Calu3 (cell line): ENCODE data around the gene OSTN. TPM values are rescaled to one million over a fixed set of nuclear protein-coding genes. Genes with fewer than 3 reads are reported as not detected.

Source experiments
- Bru-seq: library from RNA; stranded (reverse); fragments of 400-500 nt; gene quantifications from one replicate; lab custom pipeline; 2021; lab: Mats Ljungman, UMichigan
- BruChase-seq, 2 experiments: library from RNA; stranded (reverse); fragments of 400-500 nt; gene quantifications; one replicate each; lab custom pipeline; 2021; lab: Mats Ljungman, UMichigan
- BruUV-seq: library from RNA; stranded (reverse); fragments of 400-500 nt; replicated peaks from 2 replicates; lab custom pipeline; 2021; lab: Mats Ljungman, UMichigan
- CTCF ChIA-PET: fragments of 300-600 bp; sonication (Branson Sonifier 250); formaldehyde crosslinking; loops from one replicate; lab custom pipeline; 2022; ENCODE audit warnings: antibody characterized with exemption; lab: Charles Lee
- DNase-seq: peaks from one replicate; pipeline ENCODE4 v3.0.0; 2022
- H3K27ac Mint-ChIP-seq: one replicate; pipeline ENCODE4 v1.8.0; 2022; ENCODE audit warnings: mixed read lengths; ENCODE audit not compliant: unreplicated experiment
- H3K27me3 Mint-ChIP-seq: one replicate; pipeline ENCODE4 v1.8.0; 2022; ENCODE audit warnings: mixed read lengths; ENCODE audit not compliant: unreplicated experiment
- H3K36me3 Mint-ChIP-seq: one replicate; pipeline ENCODE4 v1.8.0; 2022; ENCODE audit warnings: mild to moderate bottlenecking, moderate library complexity, mixed read lengths; ENCODE audit not compliant: insufficient read depth, unreplicated experiment
- H3K4me1 Mint-ChIP-seq: one replicate; pipeline ENCODE4 v1.8.0; 2022; ENCODE audit warnings: mild to moderate bottlenecking, low read depth, mixed read lengths; ENCODE audit not compliant: unreplicated experiment
- H3K4me3 Mint-ChIP-seq: one replicate; pipeline ENCODE4 v1.8.0; 2022; ENCODE audit warnings: mild to moderate bottlenecking, low read depth, moderate library complexity, mixed read lengths; ENCODE audit not compliant: unreplicated experiment
- H3K9me3 Mint-ChIP-seq: one replicate; pipeline ENCODE4 v1.8.0; 2022; ENCODE audit warnings: low read depth, mixed read lengths; ENCODE audit not compliant: unreplicated experiment
- intact Hi-C: fragments of 100-400 bp; cut with micrococcal nuclease; formaldehyde crosslinking; loops from one replicate; pipeline ENCODE4 v1.10.0; 2022; ENCODE audit not compliant: unreplicated experiment
- long read RNA-seq: library from polyadenylated mRNA; stranded (forward); transcript quantifications from one replicate; pipeline ENCODE4 v2.0.0, GENCODE V29; 2022
- total RNA-seq: library from RNA; stranded (reverse); gene quantifications from 2 replicates; pipeline ENCODE4 v1.2.3, GENCODE V29; 2022
- TF ChIP-seq, protein P1 (sequence below): fragments of 200-600 bp; IDR thresholded peaks from one replicate; pipeline ENCODE4 v1.8.0; 2022; ENCODE audit warnings: antibody characterized with exemption; ENCODE audit not compliant: unreplicated experiment

OSTN gene, protein sequence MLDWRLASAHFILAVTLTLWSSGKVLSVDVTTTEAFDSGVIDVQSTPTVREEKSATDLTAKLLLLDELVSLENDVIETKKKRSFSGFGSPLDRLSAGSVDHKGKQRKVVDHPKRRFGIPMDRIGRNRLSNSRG
- total RNA-seq: not detected in 2 replicates
- Bru-seq, nascent RNA: percentile 10 among the genes with signal in this experiment
- BruChase-seq, experiment 1, labeled RNA remaining after a 6-hour chase: percentile 1 among the genes with signal in this experiment
- BruChase-seq, experiment 2, labeled RNA remaining after a 2-hour chase: percentile 5 among the genes with signal in this experiment
- long read RNA-seq: 0 reads

DNA sequence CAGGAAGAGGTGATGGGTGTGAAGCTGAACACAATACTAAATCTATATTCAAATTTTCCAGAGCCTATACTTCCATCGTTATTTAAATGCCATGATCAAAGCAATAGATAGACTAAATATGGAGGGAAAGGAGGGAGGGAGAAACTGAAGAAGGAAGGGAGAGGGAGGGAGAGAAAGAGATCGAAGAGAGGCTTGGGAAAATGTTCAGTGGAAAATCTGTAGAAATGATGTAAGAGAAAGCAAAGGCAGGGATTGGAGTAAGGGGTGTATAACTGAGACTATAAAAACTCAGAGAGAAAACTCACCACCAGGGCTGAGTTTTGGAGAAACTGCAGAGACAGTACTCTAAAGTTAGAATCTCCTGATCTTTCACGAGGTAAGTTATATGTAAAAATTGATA is at the start of gene OSTN:
OSTN (plus strand) TSS at position 310 of the 400 bp plus-strand sequence. CDS start 13,292 bp downstream, outside the sequence.
- intact Hi-C loops: no loop called here
- Mint-ChIP-seq H3K36me3 (no peaks in the 10 kb centered on the region), H3K27me3 (no peaks in the 10 kb centered on the region), H3K9me3 (no peaks in the 10 kb centered on the region), H3K4me3 (no peak within 1 kb of the TSS), H3K27ac (no peak within 1 kb of the TSS), H3K4me1 (no peaks in the 10 kb centered on the region)
- no TSS peak for BruUV-seq
- CTCF ChIA-PET: no interaction called here
- TF ChIP-seq, protein P1, sequence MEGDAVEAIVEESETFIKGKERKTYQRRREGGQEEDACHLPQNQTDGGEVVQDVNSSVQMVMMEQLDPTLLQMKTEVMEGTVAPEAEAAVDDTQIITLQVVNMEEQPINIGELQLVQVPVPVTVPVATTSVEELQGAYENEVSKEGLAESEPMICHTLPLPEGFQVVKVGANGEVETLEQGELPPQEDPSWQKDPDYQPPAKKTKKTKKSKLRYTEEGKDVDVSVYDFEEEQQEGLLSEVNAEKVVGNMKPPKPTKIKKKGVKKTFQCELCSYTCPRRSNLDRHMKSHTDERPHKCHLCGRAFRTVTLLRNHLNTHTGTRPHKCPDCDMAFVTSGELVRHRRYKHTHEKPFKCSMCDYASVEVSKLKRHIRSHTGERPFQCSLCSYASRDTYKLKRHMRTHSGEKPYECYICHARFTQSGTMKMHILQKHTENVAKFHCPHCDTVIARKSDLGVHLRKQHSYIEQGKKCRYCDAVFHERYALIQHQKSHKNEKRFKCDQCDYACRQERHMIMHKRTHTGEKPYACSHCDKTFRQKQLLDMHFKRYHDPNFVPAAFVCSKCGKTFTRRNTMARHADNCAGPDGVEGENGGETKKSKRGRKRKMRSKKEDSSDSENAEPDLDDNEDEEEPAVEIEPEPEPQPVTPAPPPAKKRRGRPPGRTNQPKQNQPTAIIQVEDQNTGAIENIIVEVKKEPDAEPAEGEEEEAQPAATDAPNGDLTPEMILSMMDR: no peak
- DNase-seq: no peak

DNA sequence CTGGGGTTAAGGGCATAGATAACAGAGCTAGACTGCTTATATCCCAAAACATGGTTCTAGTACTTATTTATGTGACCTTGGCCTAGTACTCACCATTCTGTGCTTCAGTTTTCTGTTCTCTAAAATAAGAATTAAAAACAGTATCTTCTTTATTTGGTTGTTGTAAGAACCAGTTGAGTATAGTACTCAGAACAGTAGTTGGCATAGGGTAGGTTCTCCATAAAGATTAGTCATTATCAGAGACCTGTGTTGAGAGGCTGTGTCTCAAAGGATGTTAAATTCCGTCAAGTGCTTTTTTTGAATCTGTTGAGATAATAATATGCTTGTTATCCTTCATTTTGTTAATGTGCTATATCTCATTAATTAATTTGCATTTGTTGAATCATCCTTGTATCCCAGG is 47.4 kb upstream of the OSTN start:
- CTCF ChIA-PET: no interaction called here
- intact Hi-C loops: no loop called here
- no peaks in the 10 kb centered on the region for H3K36me3 Mint-ChIP-seq
- TF ChIP-seq, protein P1: no peak
- DNase-seq: no peak
- BruUV-seq: no TSS peak
- no peak overlapping the region for H3K4me3 Mint-ChIP-seq
- peaks cover 13% of the 10 kb centered on the region for H3K9me3 Mint-ChIP-seq
- no peaks in the 10 kb centered on the region for H3K27me3 Mint-ChIP-seq
- no peak overlapping the region for H3K27ac Mint-ChIP-seq
- H3K4me1 Mint-ChIP-seq: no peaks in the 10 kb centered on the region

DNA sequence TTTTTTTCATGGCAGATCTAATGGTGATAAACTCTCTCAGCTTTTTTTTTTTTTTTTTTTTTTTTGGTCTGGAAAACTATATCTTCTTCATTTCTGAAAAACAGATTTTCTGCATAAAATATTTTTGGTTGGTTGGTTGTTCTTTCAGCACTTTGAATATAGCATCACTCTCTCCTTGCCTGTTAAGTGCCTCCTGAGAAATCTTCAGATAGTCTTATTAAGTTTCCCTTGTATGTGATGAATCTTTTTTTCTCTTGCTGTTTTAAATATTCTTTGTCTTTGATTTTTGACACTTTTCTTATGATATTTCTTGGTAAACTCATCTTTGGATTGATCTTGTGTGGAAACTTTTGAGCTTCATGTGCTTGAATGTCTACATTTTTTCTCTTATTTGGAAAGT is 44.2 kb upstream of the OSTN start:
- no peak for DNase-seq
- Mint-ChIP-seq H3K36me3 (no peaks in the 10 kb centered on the region), H3K4me1 (no peaks in the 10 kb centered on the region), H3K9me3 (peaks cover 13% of the 10 kb centered on the region), H3K27ac (no peak overlapping the region), H3K4me3 (no peak overlapping the region), H3K27me3 (no peaks in the 10 kb centered on the region)
- CTCF ChIA-PET: no interaction called here
- intact Hi-C loops: no loop called here
- TF ChIP-seq, protein P1: no peak
- BruUV-seq: no TSS peak

- H3K9me3 Mint-ChIP-seq: peaks cover 13% of the 10 kb centered on the region
- intact Hi-C loops: no loop called here
- H3K4me3 Mint-ChIP-seq: no peak overlapping the region
- H3K36me3 Mint-ChIP-seq: no peaks in the 10 kb centered on the region
- TF ChIP-seq, protein P1: no peak
- H3K27me3 Mint-ChIP-seq: no peaks in the 10 kb centered on the region
- H3K27ac Mint-ChIP-seq: no peak overlapping the region
- CTCF ChIA-PET: interaction anchor here (0.6 kb wide), 1 partner anchor 62 kb away, joined by 3 read pairs; no protein-coding TSS in a partner anchor
- DNase-seq: no peak
- no TSS peak for BruUV-seq
- no peaks in the 10 kb centered on the region for H3K4me1 Mint-ChIP-seq
Observed at GRCh38 chr3:191158247-191158646, 40.8 kb upstream of the OSTN start.
